Prostate gland (tissue), 2 donors: Measurements from ENCODE around the gene KLF6. TPM values are rescaled to one million over a fixed set of nuclear protein-coding genes. Genes with fewer than 3 reads are reported as not detected.

Source experiments
- DNase-seq: peaks from one replicate; pipeline ENCODE4 v3.0.0-alpha.2; 2019; ENCODE audit warnings: low spot score
- H3K27ac ChIP-seq, 2 donors: fragments of 200-600 bp; sonication (generic); 2 replicates each; pipeline ENCODE4 v1.5.1; 2017 to 2019
- H3K27me3 ChIP-seq: fragments of 200-600 bp; sonication (generic); replicated peaks from 2 replicates; pipeline ENCODE4 v1.5.1; 2019; ENCODE audit not compliant: insufficient read depth
- H3K36me3 ChIP-seq, 2 donors: fragments of 200-600 bp; sonication (generic); 1 replicate in 1 of 2; 2 replicates in 1 of 2; pipeline versions ENCODE4 v1.5.1 to v1.8.1; 2017 to 2019
- H3K4me1 ChIP-seq: fragments of 200-600 bp; sonication (generic); replicated peaks from 2 replicates; pipeline ENCODE4 v1.5.1; 2019
- H3K4me3 ChIP-seq, 2 donors: fragments of 200-600 bp; sonication (generic); 2 replicates each; pipeline ENCODE4 v1.5.1; 2017 to 2019
- H3K9me3 ChIP-seq: fragments of 200-600 bp; sonication (generic); 2 replicates; pipeline ENCODE4 v1.5.1; 2017
- CTCF ChIP-seq, 4 experiments: fragments of 200-600 bp in 2 of 4; fragments of 450-650 bp in 2 of 4; sonication (generic) in 2 of 4; IDR thresholded peaks; 1 replicate in 3 of 4; 2 replicates in 1 of 4; pipeline ENCODE4 v1.5.1; 2016 to 2019; ENCODE audit warnings: antibody characterized with exemption in 4 of 4, mild to moderate bottlenecking in 2 of 4, moderate library complexity in 2 of 4
- POLR2A ChIP-seq: fragments of 450-650 bp; IDR thresholded peaks from one replicate; pipeline ENCODE4 v1.6.1; 2016; ENCODE audit warnings: antibody characterized with exemption, mild to moderate bottlenecking
- POLR2AphosphoS5 ChIP-seq: sonication (generic); formaldehyde crosslinking; IDR thresholded peaks from one replicate; pipeline ENCODE4 v1.6.1; 2017; ENCODE audit warnings: antibody characterized with exemption
- WGBS: methylation state at CpG from one replicate; pipeline ENCODE4 v1.1.5; 2018; 5-methylcytosine and 5-hydroxymethylcytosine counted together
- intact Hi-C: fragments of 100-400 bp; cut with DNase I; formaldehyde crosslinking; loops from one replicate; pipeline ENCODE4 v1.14.2; 2022
- total RNA-seq, 2 donors: library from RNA; depleted of rRNA; stranded (reverse); fragments of >200 nt; gene quantifications; one replicate each; pipeline ENCODE4 v1.1.0, GENCODE V29; 2016

KLF6 gene
- total RNA-seq, 2 donors from 2014 or later: 17.5 to 42.3 TPM

GRCh38 chr10:3727268-3727667 is 57.7 kb downstream of the KLF6 start:
- no peaks in the 10 kb centered on the region for H3K27me3 ChIP-seq
- H3K36me3 ChIP-seq: no peaks in the 10 kb centered on the region
- no peak for TF ChIP-seq POLR2AphosphoS5
- TF ChIP-seq CTCF (IDR thresholded peaks at IDR 0.05): no peak
- TF ChIP-seq POLR2A: no peak
- no peak overlapping the region for H3K27ac ChIP-seq
- WGBS: 79% methylated on average over 7 of the region's 7 CpGs
- DNase-seq: no peak
- intact Hi-C loops: no loop called here
- H3K4me1 ChIP-seq: no peaks in the 10 kb centered on the region
- no peaks in the 10 kb centered on the region for H3K9me3 ChIP-seq
- no peak overlapping the region for H3K4me3 ChIP-seq
